ENCODE results near the gene GLUL. TPM values are rescaled to one million over a fixed set of nuclear protein-coding genes. Genes with fewer than 3 reads are reported as not detected.

Gene GLUL
- total RNA-seq, 1 experiment from 2014 or later = 159 TPM

DNA sequence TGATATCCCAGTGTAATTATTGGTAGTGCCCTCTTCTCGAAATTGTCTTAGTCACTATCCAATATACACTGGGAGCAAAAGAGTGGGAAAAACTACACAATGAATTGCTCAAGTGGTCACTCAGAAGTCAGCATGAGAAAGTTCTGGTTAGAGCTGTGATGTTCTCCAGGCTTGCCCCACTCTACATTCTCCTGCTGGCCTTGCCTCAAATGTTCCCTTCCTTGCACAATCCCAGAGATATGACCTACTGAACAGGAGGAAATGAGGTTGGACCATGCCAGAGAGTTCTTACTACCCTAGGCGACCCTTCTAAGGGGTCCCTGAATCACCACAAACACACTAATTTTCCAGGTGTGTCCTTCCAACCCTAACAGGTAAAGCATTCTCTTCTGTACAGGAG is 40.8 kb downstream of the GLUL start:
- intact Hi-C loops (cut with micrococcal nuclease) = no loop called here
- Histone ChIP-seq H4K20me1 (ENCODE audit: low read length) (no peaks in the 10 kb centered on the region), H3K4me1 (ENCODE audit: insufficient read depth, low read length) (no peaks in the 10 kb centered on the region), H3K36me3 (ENCODE audit: low read depth, low read length) (no peaks in the 10 kb centered on the region), H3K9ac (ENCODE audit: low read length) (no peak overlapping the region), H3K79me2 (ENCODE audit: low read length) (no peaks in the 10 kb centered on the region), H3K9me2 (replicated peaks; ENCODE audit: low read length) (no peaks in the 10 kb centered on the region), H3K27ac (ENCODE audit: low read length) (no peak overlapping the region), H3K9me3 (ENCODE audit: low read length) (no peaks in the 10 kb centered on the region), H3K4me2 (ENCODE audit: low read length) (no peak overlapping the region), H3F3A (ENCODE audit: low read length, unreplicated experiment) (no peaks in the 10 kb centered on the region), H2AFZ (ENCODE audit: low read length) (no peak overlapping the region), H3K4me3 (ENCODE audit: low read length) (no peak overlapping the region), H3K27me3 (ENCODE audit: low read length) (no peaks in the 10 kb centered on the region)
- DNase-seq (no peak), ATAC-seq (no peak)
- ChIA-PET CTCF (no interaction called here), POLR2A (ENCODE audit: unreplicated experiment) (no interaction called here)
- BruUV-seq (replicated peaks) = no TSS peak
- TF ChIP-seq CTCF (conservative IDR thresholded peaks at IDR 0.05; ENCODE audit: low read depth, low read length) (no peak), EZH2phosphoT487 (IDR thresholded peaks at IDR 0.05; ENCODE audit: borderline replicate concordance, low read length) (no peak)

DNA sequence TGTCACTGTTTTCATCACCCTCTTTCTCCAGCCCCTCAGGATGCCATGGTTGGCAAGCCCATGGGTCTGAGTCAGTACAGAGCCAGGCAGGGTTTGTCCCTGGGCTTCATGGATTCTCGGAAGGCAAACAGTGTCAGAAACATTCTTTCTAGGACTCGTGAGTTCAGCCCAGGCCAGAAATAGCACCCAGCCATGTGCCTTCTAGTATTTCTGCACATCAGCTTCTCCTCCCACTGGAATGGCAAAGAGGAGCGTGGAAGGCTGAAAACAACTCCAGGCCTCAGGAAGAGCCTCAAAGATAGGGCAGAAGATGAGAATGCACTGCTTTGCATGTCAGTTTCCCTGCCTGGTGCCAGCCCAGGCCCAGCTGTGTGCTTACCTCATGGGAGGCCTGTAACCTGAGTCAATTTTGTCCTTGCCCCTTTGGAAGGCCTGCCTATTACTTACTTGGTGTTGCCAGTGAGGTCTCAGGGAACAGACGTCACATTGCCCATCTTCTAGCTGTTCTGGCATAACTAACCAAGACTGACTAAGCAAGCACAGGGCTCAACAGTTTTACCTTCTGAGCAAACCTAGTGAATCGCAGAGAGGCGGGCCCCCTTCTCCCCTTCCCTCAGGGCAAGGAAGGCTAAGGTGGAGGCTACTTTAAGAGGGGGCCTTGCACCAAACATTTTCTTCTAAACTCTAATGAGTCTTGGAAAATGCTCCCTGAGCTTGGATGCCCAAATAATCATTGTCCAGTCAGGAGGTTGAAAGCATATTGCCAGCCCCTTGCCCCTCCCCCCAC is 42.4 kb downstream of the GLUL start:
- H3K27ac ChIP-seq (ENCODE audit: low read length) = no peak overlapping the region
- H3K79me2 ChIP-seq (ENCODE audit: low read length) = no peaks in the 10 kb centered on the region
- ChIA-PET CTCF (no interaction called here), POLR2A (ENCODE audit: unreplicated experiment) (no interaction called here)
- DNase-seq = no peak
- H2AFZ ChIP-seq (ENCODE audit: low read length) = no peak overlapping the region
- no peaks in the 10 kb centered on the region for H3K9me2 ChIP-seq (replicated peaks; ENCODE audit: low read length)
- no peaks in the 10 kb centered on the region for H3K9me3 ChIP-seq (ENCODE audit: low read length)
- H3K9ac ChIP-seq (ENCODE audit: low read length) = no peak overlapping the region
- TF ChIP-seq EZH2phosphoT487 (IDR thresholded peaks at IDR 0.05; ENCODE audit: borderline replicate concordance, low read length) (no peak), CTCF (conservative IDR thresholded peaks at IDR 0.05; ENCODE audit: low read depth, low read length) (no peak), EZH2 (IDR thresholded peaks at IDR 0.05; ENCODE audit: low read length, unreplicated experiment) (no peak)
- no TSS peak for BruUV-seq (replicated peaks)
- H4K20me1 ChIP-seq (ENCODE audit: low read length) = no peaks in the 10 kb centered on the region
- no peaks in the 10 kb centered on the region for H3K27me3 ChIP-seq (ENCODE audit: low read length)
- H3F3A ChIP-seq (ENCODE audit: low read length, unreplicated experiment) = no peaks in the 10 kb centered on the region
- no peaks in the 10 kb centered on the region for H3K4me1 ChIP-seq (ENCODE audit: insufficient read depth, low read length)
- H3K4me3 ChIP-seq (ENCODE audit: low read length) = no peak overlapping the region
- no peaks in the 10 kb centered on the region for H3K36me3 ChIP-seq (ENCODE audit: low read depth, low read length)
- intact Hi-C loops (cut with micrococcal nuclease) = no loop called here
- H3K4me2 ChIP-seq (ENCODE audit: low read length) = no peak overlapping the region
- ATAC-seq = no peak

DNA sequence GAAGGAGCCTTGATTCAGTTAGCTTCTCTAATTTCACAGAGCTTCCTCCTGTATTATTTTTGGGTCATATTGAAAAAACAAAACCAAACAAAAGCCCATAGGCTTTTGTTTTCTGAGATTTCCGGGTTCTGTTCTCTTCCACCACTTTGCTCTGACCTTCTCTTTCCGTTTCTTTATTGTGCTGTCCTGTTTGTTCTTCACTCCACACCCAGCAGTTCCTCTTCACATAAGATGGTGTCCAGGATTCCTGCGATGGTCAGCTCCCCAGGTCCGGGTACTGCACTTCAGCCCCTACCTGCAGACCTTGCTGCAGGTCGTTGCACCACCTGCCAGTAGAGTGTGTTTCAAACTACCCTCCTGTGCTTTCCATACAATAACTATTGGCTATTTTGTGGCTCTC is 44.6 kb downstream of the GLUL start:
- DNase-seq (no peak), ATAC-seq (no peak)
- Histone ChIP-seq H3K27ac (ENCODE audit: low read length) (no peak overlapping the region), H3K4me3 (ENCODE audit: low read length) (no peak overlapping the region), H3K36me3 (ENCODE audit: low read depth, low read length) (no peaks in the 10 kb centered on the region), H3K9me2 (replicated peaks; ENCODE audit: low read length) (no peaks in the 10 kb centered on the region), H3K79me2 (ENCODE audit: low read length) (no peaks in the 10 kb centered on the region), H2AFZ (ENCODE audit: low read length) (no peak overlapping the region), H3K9me3 (ENCODE audit: low read length) (no peaks in the 10 kb centered on the region), H3K9ac (ENCODE audit: low read length) (no peak overlapping the region), H3K27me3 (ENCODE audit: low read length) (no peaks in the 10 kb centered on the region), H4K20me1 (ENCODE audit: low read length) (no peaks in the 10 kb centered on the region), H3K4me2 (ENCODE audit: low read length) (no peak overlapping the region), H3K4me1 (ENCODE audit: insufficient read depth, low read length) (no peaks in the 10 kb centered on the region), H3F3A (ENCODE audit: low read length, unreplicated experiment) (no peaks in the 10 kb centered on the region)
- BruUV-seq (replicated peaks) = no TSS peak
- intact Hi-C loops (cut with micrococcal nuclease) = no loop called here
- CTCF ChIA-PET = no interaction called here
- POLR2A ChIA-PET (ENCODE audit: unreplicated experiment) = interaction anchor here (0.6 kb wide), 1 partner anchor 12 kb away, joined by 3 read pairs; no protein-coding TSS in a partner anchor
- TF ChIP-seq CTCF (conservative IDR thresholded peaks at IDR 0.05; ENCODE audit: low read depth, low read length) (no peak), EZH2phosphoT487 (IDR thresholded peaks at IDR 0.05; ENCODE audit: borderline replicate concordance, low read length) (no peak), EZH2 (IDR thresholded peaks at IDR 0.05; ENCODE audit: low read length, unreplicated experiment) (no peak)
